UCSD-AML1 (cell line): Measurements from ENCODE around the gene NRAS.

Experiments
- DNase-seq: peaks from one replicate; lab custom pipeline; 2025; ENCODE audit not compliant: unreplicated experiment; lab: John Stamatoyannopoulos, UW

The NRAS gene

GRCh38 chr1:114685851-114686250, 30.7 kb downstream of the NRAS start:
- no peak for DNase-seq

GRCh38 chr1:114677691-114678090, 38.9 kb downstream of the NRAS start:
- DNase-seq = no peak

- DNase-seq = no peak
Observed at GRCh38 chr1:114676115-114676514, 40.5 kb downstream of the NRAS start.

GRCh38 chr1:114671939-114672275, 44.7 kb downstream of the NRAS start:
- no peak for DNase-seq

GRCh38 chr1:114671011-114671938, 45.3 kb downstream of the NRAS start:
- DNase-seq = no peak

- DNase-seq = peak; percentile 80
Observed at GRCh38 chr1:114670083-114671010, 46.2 kb downstream of the NRAS start.

GRCh38 chr1:114669562-114670082, 46.9 kb downstream of the NRAS start, which contains the start of gene DENND2C:
Gene DENND2C (minus strand): TSS chr1:114670049. CDS start chr1:114625984, 44,065 bp downstream.
- DNase-seq = no peak

- no peak for DNase-seq
Observed at GRCh38 chr1:114668784-114669561, 47.6 kb downstream of the NRAS start.

- DNase-seq = no peak
Observed at GRCh38 chr1:114668373-114668772, 48.2 kb downstream of the NRAS start.

- no peak for DNase-seq
Observed at GRCh38 chr1:114666954-114667353, 49.6 kb downstream of the NRAS start.

- no peak for DNase-seq
Observed at GRCh38 chr1:114660238-114660637, 56.3 kb downstream of the NRAS start.
